Right ventricle myocardium inferior (tissue), 1 donor: ENCODE data around the gene PRDM12. TPM values are rescaled to one million over a fixed set of nuclear protein-coding genes. Genes with fewer than 3 reads are reported as not detected.

ENCODE experiments used
- microRNA-seq: library from miRNA; unstranded; fragments of <30 nt; microRNA quantifications from one replicate; pipeline ENCODE4 v1.2.0, GENCODE V29; 2020
- total RNA-seq: library from RNA; stranded (reverse); fragmentation: NEBNext Ultra II Directional; extraction: Animal tissue kit (Norgen Biotek cat#: 25700); gene quantifications from one replicate; pipeline ENCODE4 v1.2.1, GENCODE V29; 2021
- donor health status: DM: no; HTN: yes; CAD: no; lungs with severe emphysema.

PRDM12 gene
- total RNA-seq, 1 donor from 2014 or later = not detected

Small RNA genes lying within 50 kb of the gene (microRNA-seq; reads per million reads assigned to microRNA genes)
- not detected for gene MIR6856

Other genes starting within 250 kb of the PRDM12 start
- gene ASS1, start 219.6 kb upstream of the PRDM12 start, total RNA-seq = 84.8 TPM
- gene FUBP3, start 85.0 kb upstream of the PRDM12 start, total RNA-seq = 21.9 TPM
- gene EXOSC2, start 29.2 kb downstream of the PRDM12 start, total RNA-seq = 11.2 TPM
- gene ABL1, start 170.7 kb downstream of the PRDM12 start, total RNA-seq = 33.0 TPM
- not detected for gene QRFP, start 232.2 kb downstream of the PRDM12 start, total RNA-seq